A549 (cell line): ENCODE data around the gene ARHGDIG.

Experiments used
- CEBPB ChIP-seq, 2 experiments: fragments of >200 bp in 1 of 2; sonication (Bioruptor Twin) in 1 of 2; formaldehyde crosslinking in 1 of 2; IDR thresholded peaks; 2 replicates each; pipeline ENCODE4 v1.6.1; 2012 to 2016
- CHD4 ChIP-seq: fragments of 200-600 bp; sonication (generic); IDR thresholded peaks from 2 replicates; pipeline ENCODE4 v1.6.1; 2016; ENCODE audit warnings: antibody characterized with exemption, mild to moderate bottlenecking, borderline replicate concordance
- E2F6 ChIP-seq: IDR thresholded peaks from 2 replicates; pipeline ENCODE4 v1.6.1; 2012; ENCODE audit warnings: low read depth, borderline replicate concordance
- EHF ChIP-seq: fragments of 250-450 bp; sonication (Bioruptor Pico); IDR thresholded peaks from 2 replicates; pipeline ENCODE4 v1.5.0; 2020; ENCODE audit warnings: mild to moderate bottlenecking
- EP300 ChIP-seq, 2 experiments: fragments of >200 bp; sonication (Bioruptor Twin); formaldehyde crosslinking; IDR thresholded peaks; 2 replicates in 1 of 2; 3 replicates in 1 of 2; pipeline ENCODE4 v1.6.1; 2016 to 2017
- FOXS1 ChIP-seq: fragments of 250-450 bp; sonication (Bioruptor Pico); IDR thresholded peaks from 2 replicates; pipeline ENCODE4 v1.5.0; 2020; ENCODE audit warnings: mild to moderate bottlenecking, moderate library complexity
- MAFK ChIP-seq: fragments of 450-650 bp; IDR thresholded peaks from 2 replicates; pipeline ENCODE4 v1.6.1; 2014; ENCODE audit not compliant: partially characterized antibody
- MAX ChIP-seq: IDR thresholded peaks from 2 replicates; pipeline ENCODE4 v1.6.1; 2012
- POLR2A ChIP-seq: IDR thresholded peaks from 2 replicates; pipeline ENCODE4 v1.6.1; 2012; ENCODE audit warnings: mild to moderate bottlenecking, low read length
- RAD21 ChIP-seq, 2 experiments: fragments of >200 bp in 1 of 2; sonication (Bioruptor Twin) in 1 of 2; formaldehyde crosslinking in 1 of 2; IDR thresholded peaks in 1 of 2; conservative IDR thresholded peaks in 1 of 2; 2 replicates in 1 of 2; 3 replicates in 1 of 2; pipeline ENCODE4 v1.6.1; 2012 to 2018; ENCODE audit warnings: inconsistent platforms in 1 of 2
- RFX5 ChIP-seq: fragments of 450-650 bp; IDR thresholded peaks from 2 replicates; pipeline ENCODE4 v1.7.1; 2014; ENCODE audit warnings: antibody characterized with exemption, mild to moderate bottlenecking, moderate library complexity
- ZNF302 ChIP-seq: fragments of 250-450 bp; sonication (Bioruptor Pico); IDR thresholded peaks from 2 replicates; pipeline ENCODE4 v1.9.0; 2021; ENCODE audit warnings: inconsistent platforms, mild to moderate bottlenecking, moderate library complexity
- TF ChIP-seq, protein P1 (sequence below): fragments of >200 bp; sonication (Bioruptor Twin); formaldehyde crosslinking; IDR thresholded peaks from 3 replicates; pipeline ENCODE4 v1.5.1; 2016
- TF ChIP-seq, protein P2 (sequence below): fragments of 150-350 bp; IDR thresholded peaks from 2 replicates; pipeline ENCODE4 v1.6.1; 2014; ENCODE audit warnings: low read depth, mild to moderate bottlenecking, low read length

- no peak for TF ChIP-seq EP300 (IDR thresholded peaks at IDR 0.05)
- no peak for TF ChIP-seq CHD4
- TF ChIP-seq ZNF302, result no peak
- no peak for TF ChIP-seq E2F6
- TF ChIP-seq, protein P1, sequence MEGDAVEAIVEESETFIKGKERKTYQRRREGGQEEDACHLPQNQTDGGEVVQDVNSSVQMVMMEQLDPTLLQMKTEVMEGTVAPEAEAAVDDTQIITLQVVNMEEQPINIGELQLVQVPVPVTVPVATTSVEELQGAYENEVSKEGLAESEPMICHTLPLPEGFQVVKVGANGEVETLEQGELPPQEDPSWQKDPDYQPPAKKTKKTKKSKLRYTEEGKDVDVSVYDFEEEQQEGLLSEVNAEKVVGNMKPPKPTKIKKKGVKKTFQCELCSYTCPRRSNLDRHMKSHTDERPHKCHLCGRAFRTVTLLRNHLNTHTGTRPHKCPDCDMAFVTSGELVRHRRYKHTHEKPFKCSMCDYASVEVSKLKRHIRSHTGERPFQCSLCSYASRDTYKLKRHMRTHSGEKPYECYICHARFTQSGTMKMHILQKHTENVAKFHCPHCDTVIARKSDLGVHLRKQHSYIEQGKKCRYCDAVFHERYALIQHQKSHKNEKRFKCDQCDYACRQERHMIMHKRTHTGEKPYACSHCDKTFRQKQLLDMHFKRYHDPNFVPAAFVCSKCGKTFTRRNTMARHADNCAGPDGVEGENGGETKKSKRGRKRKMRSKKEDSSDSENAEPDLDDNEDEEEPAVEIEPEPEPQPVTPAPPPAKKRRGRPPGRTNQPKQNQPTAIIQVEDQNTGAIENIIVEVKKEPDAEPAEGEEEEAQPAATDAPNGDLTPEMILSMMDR, result no peak
- no peak for TF ChIP-seq POLR2A
- no peak for TF ChIP-seq MAFK
- TF ChIP-seq RFX5, result no peak
- no peak for TF ChIP-seq MAX
- no peak for TF ChIP-seq CEBPB (IDR thresholded peaks at IDR 0.05)
- no peak for TF ChIP-seq RAD21 (conservative IDR thresholded peaks at IDR 0.05 in 1 of 2, IDR thresholded peaks at IDR 0.05 in 1 of 2)
- TF ChIP-seq, protein P2, sequence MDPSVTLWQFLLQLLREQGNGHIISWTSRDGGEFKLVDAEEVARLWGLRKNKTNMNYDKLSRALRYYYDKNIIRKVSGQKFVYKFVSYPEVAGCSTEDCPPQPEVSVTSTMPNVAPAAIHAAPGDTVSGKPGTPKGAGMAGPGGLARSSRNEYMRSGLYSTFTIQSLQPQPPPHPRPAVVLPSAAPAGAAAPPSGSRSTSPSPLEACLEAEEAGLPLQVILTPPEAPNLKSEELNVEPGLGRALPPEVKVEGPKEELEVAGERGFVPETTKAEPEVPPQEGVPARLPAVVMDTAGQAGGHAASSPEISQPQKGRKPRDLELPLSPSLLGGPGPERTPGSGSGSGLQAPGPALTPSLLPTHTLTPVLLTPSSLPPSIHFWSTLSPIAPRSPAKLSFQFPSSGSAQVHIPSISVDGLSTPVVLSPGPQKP, result no peak
- TF ChIP-seq EHF, result no peak
- no peak for TF ChIP-seq FOXS1 (CRISPR knock-in tag)
These were observed 20.1 kb upstream of the ARHGDIG start for GRCh38 chr16:260326-260725.
